T47D (cell line): ENCODE measurements around the gene DMBX1.

Experiments used
- DNase-seq, 2 experiments: peaks; one replicate each; pipeline versions ENCODE4 v3.0.0 to v3.0.0-alpha.2; 2011 to 2012; ENCODE audit warnings: low read depth in 1 of 2, low spot score in 1 of 2
- JUND ChIP-seq: IDR thresholded peaks from 2 replicates; pipeline ENCODE4 v1.6.1; 2012; ENCODE audit warnings: low read depth
- in situ Hi-C: cut with HindIII; loops from 2 replicates; pipeline ENCODE4 v1.10.0; 2016; ENCODE audit warnings: low sequenced_read_pairs, low pct_unique_long_range_greater_than_20kb

Gene DMBX1

GRCh38 chr1:46489638-46490405, at the start of gene DMBX1:
Gene DMBX1 (plus strand): TSS chr1:46489836. CDS start chr1:46507011, 17,175 bp downstream.
- in situ Hi-C loops, result no loop called here
- peak; percentile 81 to 96 for DNase-seq
- no peak for TF ChIP-seq JUND

GRCh38 chr1:46440478-46440877, 49.2 kb upstream of the DMBX1 start:
- DNase-seq, result no peak
- TF ChIP-seq JUND, result no peak
- in situ Hi-C loops, result no loop called here

DNA sequence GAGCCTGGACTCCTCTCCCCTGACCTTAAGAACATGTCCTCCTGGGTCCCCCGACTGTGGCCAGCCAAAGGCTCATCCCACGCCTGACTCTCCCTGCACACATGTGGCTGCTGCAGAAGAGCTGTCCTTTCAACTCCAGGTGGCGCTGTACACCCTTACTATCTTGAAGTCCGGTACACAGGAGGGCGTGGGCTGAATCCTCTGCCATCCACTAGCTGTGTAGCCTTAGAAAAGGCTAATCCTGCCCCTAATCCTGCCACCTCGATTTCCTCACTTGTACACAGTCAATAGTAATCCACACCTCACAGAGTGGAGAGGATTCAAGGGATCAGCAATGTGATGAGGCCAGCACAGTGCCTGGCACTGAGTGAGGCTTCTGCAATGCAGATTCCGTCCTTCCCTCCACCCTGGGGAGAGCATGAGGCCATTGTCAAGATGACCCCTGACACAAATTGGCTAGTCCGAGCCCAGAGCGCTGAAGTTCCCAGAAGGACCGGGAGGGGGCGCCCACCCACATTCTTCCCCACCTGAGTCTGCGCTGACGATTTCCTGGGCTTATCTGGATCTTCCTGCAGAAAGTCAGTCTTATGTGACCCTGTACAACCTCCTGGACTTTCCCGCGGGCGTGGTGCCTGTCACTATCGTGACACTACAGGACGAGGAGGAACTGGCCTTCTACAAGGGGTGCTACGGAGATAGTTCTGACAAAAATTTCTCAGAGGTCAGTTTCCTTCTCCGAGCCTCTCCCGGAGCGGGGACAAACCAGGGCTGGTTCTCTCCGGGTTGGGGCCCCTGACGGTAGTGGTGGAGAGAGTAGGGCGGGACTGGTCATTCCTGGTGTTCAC, 47.1 kb upstream of the DMBX1 start:
- in situ Hi-C loops, result no loop called here
- peak; percentile 38 to 88 for DNase-seq
- TF ChIP-seq JUND, result no peak

GRCh38 chr1:46444466-46444865, 45.2 kb upstream of the DMBX1 start:
- peak; percentile 31 to 66 for DNase-seq
- no peak for TF ChIP-seq JUND
- in situ Hi-C loops, result no loop called here

GRCh38 chr1:46445773-46446256, 43.8 kb upstream of the DMBX1 start:
- in situ Hi-C loops, result no loop called here
- TF ChIP-seq JUND, result no peak
- DNase-seq, result peak in 1 of 2 experiments; percentile 13

DNA sequence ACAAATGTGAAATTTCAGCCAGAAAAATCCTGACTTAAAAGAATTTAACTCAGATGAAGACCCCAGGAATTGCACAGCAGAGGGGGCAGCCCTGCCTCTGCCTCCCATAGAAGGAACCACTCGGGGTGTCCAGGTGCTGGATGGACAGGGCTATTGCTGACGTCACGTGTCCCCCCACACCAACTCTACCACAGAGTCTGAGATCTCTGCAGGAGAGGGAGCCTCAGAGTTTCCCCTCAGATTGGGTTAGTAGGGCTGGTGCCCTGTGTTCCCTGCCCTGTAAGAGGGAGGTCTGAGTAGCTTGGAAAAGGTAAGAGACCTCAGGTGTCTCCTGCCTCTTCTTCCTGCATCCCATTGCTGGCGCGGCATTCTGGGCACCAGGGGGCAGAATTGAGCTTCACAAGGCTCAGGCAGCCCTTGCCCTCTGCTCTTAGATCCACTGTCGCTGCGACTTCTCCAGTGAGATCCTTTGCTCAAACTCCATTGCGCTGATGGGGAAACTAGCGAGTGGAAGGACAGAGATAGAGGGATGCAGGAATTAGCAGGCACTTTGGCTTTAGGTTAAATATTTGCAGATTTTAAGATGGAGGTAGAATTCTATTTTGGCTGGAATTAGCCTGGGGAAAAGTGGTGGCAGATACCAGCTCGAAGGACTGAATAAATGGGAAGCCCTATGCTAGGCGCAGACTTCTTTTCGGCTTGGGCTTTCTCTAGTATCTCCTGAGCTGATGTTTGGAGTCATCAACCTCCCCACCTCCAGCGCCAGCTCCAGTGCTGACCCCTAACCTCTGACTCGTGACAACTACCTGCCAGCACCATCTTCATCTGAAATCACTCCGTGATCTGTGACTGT, 42.8 kb upstream of the DMBX1 start:
- in situ Hi-C loops, result no loop called here
- TF ChIP-seq JUND, result no peak
- DNase-seq, result peak; percentile 77 to 85

DNA sequence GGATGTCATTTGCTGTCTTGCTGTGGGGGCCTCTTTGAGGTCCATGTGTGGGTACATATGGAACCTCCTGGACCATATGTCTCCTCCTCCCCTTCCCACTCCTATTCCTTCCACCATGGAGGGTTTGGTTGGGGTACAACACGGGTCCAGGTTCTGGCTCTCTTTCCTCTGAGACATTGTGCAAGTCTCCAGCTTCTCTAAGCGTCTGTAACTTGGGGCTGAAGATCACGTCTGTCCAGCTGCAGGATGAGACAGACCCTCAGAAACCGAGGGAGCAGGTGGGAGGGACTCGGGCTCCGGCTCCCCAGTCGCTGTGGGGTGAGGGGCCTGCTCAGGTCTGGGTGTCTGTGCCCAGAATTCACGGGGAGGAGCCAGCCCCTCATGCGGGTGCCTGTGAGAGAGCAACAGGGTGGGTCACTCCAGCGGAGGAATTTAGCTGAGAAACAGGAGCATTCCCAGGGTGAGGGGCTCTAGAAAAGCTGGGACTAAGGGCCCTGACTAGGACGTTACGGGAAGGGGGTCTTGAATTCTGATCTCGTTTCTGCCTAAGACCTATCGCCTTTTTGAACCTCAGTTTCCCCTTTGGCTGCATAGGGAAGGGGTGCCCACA, 42.0 kb upstream of the DMBX1 start:
- no peak for DNase-seq
- no peak for TF ChIP-seq JUND
- in situ Hi-C loops, result no loop called here

DNA sequence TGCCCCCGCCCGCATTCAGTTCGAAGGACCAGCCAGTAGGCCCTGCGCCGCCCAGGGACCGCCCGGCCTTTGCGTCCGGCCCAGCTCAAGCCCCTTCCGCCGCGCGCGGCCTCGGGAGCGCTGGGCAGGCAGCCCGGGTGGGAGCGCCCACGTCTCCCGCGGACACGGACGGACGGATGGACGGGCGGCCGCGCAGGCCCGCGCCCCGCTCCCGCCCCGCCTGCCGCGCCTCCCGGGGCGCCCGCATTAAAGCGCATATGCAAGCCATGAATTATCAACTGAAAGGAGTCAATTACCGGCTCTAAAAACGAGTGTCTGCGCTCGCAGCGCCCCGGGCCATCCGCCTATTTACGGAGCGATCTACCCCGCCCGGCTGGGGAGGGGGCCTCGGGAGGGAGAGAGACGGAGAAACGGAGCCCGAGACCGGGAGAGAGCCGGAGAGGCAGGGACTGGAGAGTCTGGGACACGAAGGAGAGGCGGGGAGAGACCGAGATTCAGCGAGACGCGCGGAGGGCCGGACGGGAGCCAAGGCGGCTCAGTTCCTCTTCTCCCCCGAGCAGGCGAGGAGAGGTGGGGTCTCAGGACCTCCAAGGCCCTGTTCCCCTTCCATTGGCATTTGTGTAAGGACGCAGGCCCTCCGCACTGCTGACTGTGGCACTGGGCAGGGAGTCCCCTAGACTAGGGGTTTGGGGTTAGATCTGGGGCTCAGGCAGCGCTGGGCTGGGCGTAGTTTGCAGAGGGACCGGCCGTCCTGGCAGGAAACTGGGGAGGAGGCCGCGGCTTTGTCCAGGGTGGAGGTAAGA, 41.3 kb upstream of the DMBX1 start:
- no peak for DNase-seq
- in situ Hi-C loops, result no loop called here
- TF ChIP-seq JUND, result no peak

- in situ Hi-C loops, result no loop called here
- no peak for DNase-seq
- TF ChIP-seq JUND, result no peak
Measured at GRCh38 chr1:46449223-46450159, 40.1 kb upstream of the DMBX1 start.

DNA sequence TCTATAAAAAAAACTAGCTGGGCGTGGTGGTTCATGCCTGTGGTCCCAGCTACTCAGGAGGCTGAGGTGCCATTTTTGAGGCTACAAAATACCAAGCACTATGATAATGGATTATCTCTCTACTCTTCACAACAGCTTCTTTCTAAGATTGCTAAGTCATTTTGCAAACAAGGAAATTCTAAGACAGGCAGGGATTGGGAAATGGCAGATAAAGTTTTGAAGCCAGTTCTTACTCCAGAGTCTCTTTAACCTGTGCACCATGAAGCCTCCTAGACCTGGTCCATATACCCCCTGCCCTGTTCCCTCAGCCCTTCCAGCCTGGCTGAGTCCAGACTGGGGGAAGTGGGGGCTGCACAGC, 39.5 kb upstream of the DMBX1 start:
- TF ChIP-seq JUND, result no peak
- DNase-seq, result no peak
- in situ Hi-C loops, result no loop called here
